GM13977 (cell line): Measurements from ENCODE around the gene MED13L.

Experiments used
- DNase-seq: peaks from one replicate; pipeline ENCODE4 v3.0.0; 2012; ENCODE audit warnings: low spot score
- CTCF ChIP-seq: IDR thresholded peaks from 2 replicates; pipeline ENCODE4 v1.5.1; 2012; ENCODE audit warnings: mild to moderate bottlenecking, control low read depth; ENCODE audit not compliant: insufficient read depth; ENCODE audit errors: extremely low read depth, missing control alignments
- in situ Hi-C: fragments of 300-500 bp; cut with MboI; formaldehyde crosslinking; loops from one replicate; pipeline ENCODE4 v1.12.0; 2022; ENCODE audit warnings: low sequenced_read_pairs, low pct_unique_long_range_greater_than_20kb, mixed read lengths, inconsistent platforms; ENCODE audit not compliant: unreplicated experiment

Gene MED13L

GRCh38 chr12:116160231-116160630 is 117.3 kb downstream of the MED13L start:
- no peak for DNase-seq
- in situ Hi-C loops, result no loop called here
- TF ChIP-seq CTCF, result no peak

DNA sequence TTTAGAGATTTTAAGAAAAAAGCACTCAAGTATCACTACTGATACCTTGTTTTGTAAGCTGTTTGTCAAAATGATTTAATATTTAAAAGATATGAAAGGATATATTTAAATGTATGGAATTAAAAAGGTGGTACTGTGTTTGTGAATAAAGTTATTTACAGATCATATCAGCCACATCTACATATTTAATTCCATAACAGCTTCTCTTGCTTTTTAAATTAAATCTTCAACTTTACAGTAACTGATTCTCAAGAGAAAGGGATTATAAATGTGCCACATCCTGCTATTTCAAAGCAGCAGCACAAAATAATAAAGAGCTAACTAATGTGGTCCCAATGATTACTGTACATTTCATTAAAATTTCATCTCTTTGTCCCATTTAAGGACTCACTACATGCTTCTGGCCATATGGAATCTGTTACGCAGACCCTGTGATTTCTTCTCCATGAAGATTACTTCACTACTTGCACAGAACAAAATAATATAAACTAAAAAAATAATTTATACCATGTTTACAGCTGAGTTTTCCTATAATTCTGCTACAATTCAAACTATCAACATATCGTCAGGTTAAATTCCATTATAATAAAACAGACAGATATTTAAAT is 117.8 kb downstream of the MED13L start:
- in situ Hi-C loops, result no loop called here
- DNase-seq, result no peak
- TF ChIP-seq CTCF, result no peak

- in situ Hi-C loops, result no loop called here
- TF ChIP-seq CTCF, result no peak
- DNase-seq, result no peak
These were observed 118.3 kb downstream of the MED13L start for GRCh38 chr12:116159175-116159574.

DNA sequence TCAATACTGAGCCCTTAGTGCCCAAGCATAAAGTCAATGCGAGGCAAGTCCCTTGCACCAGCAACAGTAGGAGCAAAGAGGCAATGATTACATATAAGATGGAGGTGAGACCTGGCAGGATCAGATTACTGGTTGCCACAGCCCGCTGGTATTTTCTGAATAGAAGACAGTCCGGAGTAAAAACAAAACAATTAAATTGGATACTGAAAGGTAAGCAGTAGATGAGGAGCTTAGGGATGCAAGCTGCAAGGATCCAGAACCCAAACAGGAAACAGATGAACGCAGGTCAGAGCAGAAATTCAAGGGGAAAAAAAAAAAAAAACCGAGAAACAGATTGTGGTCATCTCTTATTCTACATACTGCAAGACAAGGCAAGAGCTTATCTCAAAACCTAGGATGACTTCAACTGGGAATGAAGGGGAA is 119.6 kb downstream of the MED13L start:
- DNase-seq, result no peak
- no peak for TF ChIP-seq CTCF
- in situ Hi-C loops, result no loop called here

GRCh38 chr12:116156614-116157013 is 120.9 kb downstream of the MED13L start:
- no peak for TF ChIP-seq CTCF
- in situ Hi-C loops, result no loop called here
- no peak for DNase-seq

GRCh38 chr12:116155383-116155782 is 122.1 kb downstream of the MED13L start:
- TF ChIP-seq CTCF, result no peak
- DNase-seq, result no peak
- in situ Hi-C loops, result no loop called here
